Lung (tissue), 12 donors: ENCODE data around the gene GRN. TPM values are rescaled to one million over a fixed set of nuclear protein-coding genes. Genes with fewer than 3 reads are reported as not detected.

Experiments
- ATAC-seq: fragments of 200-7000 bp; cut with Tn5 transposase; one replicate; pipeline ENCODE4 v1.9.1; 2020; ENCODE audit warnings: moderate number of reproducible peaks; ENCODE audit not compliant: insufficient read depth, low FRiP score
- DNase-seq, 3 donors: peaks; one replicate each; pipeline ENCODE4 v3.0.0-alpha.2; 2013 to 2017
- H3K27ac ChIP-seq, 2 donors: one replicate each; pipeline ENCODE4 v1.5.1; 2013; ENCODE audit warnings: mild to moderate bottlenecking in 2 of 2, moderate library complexity in 2 of 2, control low read depth in 1 of 2, inconsistent platforms in 1 of 2, low read depth in 1 of 2, low read length in 1 of 2
- H3K27me3 ChIP-seq, 3 donors: one replicate each; pipeline ENCODE4 v1.5.1; 2013; ENCODE audit warnings: low read length in 2 of 3; ENCODE audit not compliant: control insufficient read depth in 3 of 3, insufficient read depth in 3 of 3
- H3K36me3 ChIP-seq, 4 donors: one replicate each; pipeline ENCODE4 v1.5.1; 2013; ENCODE audit warnings: low read length in 4 of 4, mild to moderate bottlenecking in 1 of 4, moderate library complexity in 1 of 4; ENCODE audit not compliant: control insufficient read depth in 4 of 4, insufficient read depth in 4 of 4
- H3K4me1 ChIP-seq, 5 donors: one replicate each; pipeline ENCODE4 v1.5.1; 2013; ENCODE audit warnings: low read length in 5 of 5, mild to moderate bottlenecking in 2 of 5, moderate library complexity in 1 of 5; ENCODE audit not compliant: control insufficient read depth in 5 of 5, insufficient read depth in 5 of 5
- H3K4me3 ChIP-seq: one replicate; pipeline ENCODE4 v1.5.1; 2013; ENCODE audit warnings: mild to moderate bottlenecking, control low read depth, moderate library complexity
- H3K9ac ChIP-seq, 2 donors: one replicate each; pipeline ENCODE4 v1.5.1; 2013; ENCODE audit warnings: low read length in 2 of 2, control low read depth in 1 of 2; ENCODE audit not compliant: insufficient read depth in 1 of 2
- H3K9me3 ChIP-seq, 4 donors: one replicate each; pipeline ENCODE4 v1.5.1; 2013; ENCODE audit warnings: low read length in 3 of 4, mild to moderate bottlenecking in 1 of 4, moderate library complexity in 1 of 4; ENCODE audit not compliant: control insufficient read depth in 4 of 4, insufficient read depth in 3 of 4
- WGBS, 2 donors: extraction: QIAGEN DNeasy Blood & Tissue Kit; methylation state at CpG; one replicate each; pipeline ENCODE4 v1.1.7; 2013; 5-methylcytosine and 5-hydroxymethylcytosine counted together
- polyA plus RNA-seq, 2 donors: library from polyadenylated mRNA; stranded (reverse); fragments of 200-250 nt; gene quantifications; one replicate each; pipeline ENCODE4 v1.2.1, GENCODE V29; 2013
- total RNA-seq, 2 donors: library from RNA; depleted of rRNA in 1 of 2; stranded (reverse); fragments of >200 nt in 1 of 2; gene quantifications; one replicate each; pipeline ENCODE4 v1.2.1, GENCODE V29; 2014 to 2021
- TF ChIP-seq, protein P1 (sequence below): IDR thresholded peaks from 2 replicates; pipeline ENCODE4 v1.5.1; 2012; ENCODE audit warnings: mild to moderate bottlenecking; ENCODE audit errors: control extremely low read depth, extremely low read depth
- donor health status: control.
- donor health status: control.
- donor health status: Bipolar disorder and iron deficiency.
- donor health status: healthy.
- donor health status: DM: yes; HTN: yes; CAD: no.

GRN gene
- total and polyA plus RNA-seq, 4 donors: 160 to 753 (median 510) TPM

GRCh38 chr17:44355642-44356099, 10.6 kb downstream of the GRN start:
- no peaks in the 10 kb centered on the region for H3K9me3 ChIP-seq
- TF ChIP-seq, protein P1, sequence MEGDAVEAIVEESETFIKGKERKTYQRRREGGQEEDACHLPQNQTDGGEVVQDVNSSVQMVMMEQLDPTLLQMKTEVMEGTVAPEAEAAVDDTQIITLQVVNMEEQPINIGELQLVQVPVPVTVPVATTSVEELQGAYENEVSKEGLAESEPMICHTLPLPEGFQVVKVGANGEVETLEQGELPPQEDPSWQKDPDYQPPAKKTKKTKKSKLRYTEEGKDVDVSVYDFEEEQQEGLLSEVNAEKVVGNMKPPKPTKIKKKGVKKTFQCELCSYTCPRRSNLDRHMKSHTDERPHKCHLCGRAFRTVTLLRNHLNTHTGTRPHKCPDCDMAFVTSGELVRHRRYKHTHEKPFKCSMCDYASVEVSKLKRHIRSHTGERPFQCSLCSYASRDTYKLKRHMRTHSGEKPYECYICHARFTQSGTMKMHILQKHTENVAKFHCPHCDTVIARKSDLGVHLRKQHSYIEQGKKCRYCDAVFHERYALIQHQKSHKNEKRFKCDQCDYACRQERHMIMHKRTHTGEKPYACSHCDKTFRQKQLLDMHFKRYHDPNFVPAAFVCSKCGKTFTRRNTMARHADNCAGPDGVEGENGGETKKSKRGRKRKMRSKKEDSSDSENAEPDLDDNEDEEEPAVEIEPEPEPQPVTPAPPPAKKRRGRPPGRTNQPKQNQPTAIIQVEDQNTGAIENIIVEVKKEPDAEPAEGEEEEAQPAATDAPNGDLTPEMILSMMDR: no peak
- H3K27me3 ChIP-seq: no peaks in the 10 kb centered on the region
- 81 to 82% methylated on average over 15 to 17 of the region's 17 CpGs for WGBS, 2 donors
- no peak for DNase-seq
- no peak overlapping the region for H3K9ac ChIP-seq
- peaks cover 0 to 26% (median 3%) of the 10 kb centered on the region in 4 donors for H3K36me3 ChIP-seq
- peaks cover 0 to 9% (median 0%) of the 10 kb centered on the region in 5 donors for H3K4me1 ChIP-seq
- H3K27ac ChIP-seq: no peak overlapping the region
- no peak for ATAC-seq
- H3K4me3 ChIP-seq: no peak overlapping the region

DNA sequence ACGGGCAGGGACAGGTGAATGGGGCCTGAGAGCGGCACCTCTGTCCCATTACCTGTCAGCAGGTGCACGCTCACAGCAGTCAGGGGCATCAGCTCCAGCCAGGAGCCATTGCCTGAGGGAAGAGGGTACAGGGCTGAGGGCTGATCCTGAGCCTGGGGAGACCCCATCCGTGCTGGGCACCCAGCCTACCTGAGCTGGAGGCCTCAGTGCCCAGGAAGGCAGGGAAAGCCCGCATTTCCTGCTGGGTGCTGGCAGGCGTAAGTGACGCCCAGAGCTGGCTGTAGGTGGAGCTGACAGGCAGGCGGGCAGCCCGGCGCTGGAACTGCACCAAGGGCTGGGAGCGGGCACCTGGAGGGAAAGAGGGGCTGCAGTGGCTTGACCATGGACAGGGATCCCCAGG, 11.1 kb downstream of the GRN start:
- 89 to 92% methylated on average over 11 of the region's 11 CpGs for WGBS, 2 donors
- TF ChIP-seq, protein P1: no peak
- no peak overlapping the region for H3K27ac ChIP-seq
- no peak for ATAC-seq
- H3K9me3 ChIP-seq: no peaks in the 10 kb centered on the region
- peaks cover 0 to 14% (median 4%) of the 10 kb centered on the region in 5 donors for H3K4me1 ChIP-seq
- H3K9ac ChIP-seq: no peak overlapping the region
- peaks cover 0 to 21% (median 3%) of the 10 kb centered on the region in 4 donors for H3K36me3 ChIP-seq
- DNase-seq: no peak
- no peak overlapping the region for H3K4me3 ChIP-seq
- H3K27me3 ChIP-seq: no peaks in the 10 kb centered on the region

DNA sequence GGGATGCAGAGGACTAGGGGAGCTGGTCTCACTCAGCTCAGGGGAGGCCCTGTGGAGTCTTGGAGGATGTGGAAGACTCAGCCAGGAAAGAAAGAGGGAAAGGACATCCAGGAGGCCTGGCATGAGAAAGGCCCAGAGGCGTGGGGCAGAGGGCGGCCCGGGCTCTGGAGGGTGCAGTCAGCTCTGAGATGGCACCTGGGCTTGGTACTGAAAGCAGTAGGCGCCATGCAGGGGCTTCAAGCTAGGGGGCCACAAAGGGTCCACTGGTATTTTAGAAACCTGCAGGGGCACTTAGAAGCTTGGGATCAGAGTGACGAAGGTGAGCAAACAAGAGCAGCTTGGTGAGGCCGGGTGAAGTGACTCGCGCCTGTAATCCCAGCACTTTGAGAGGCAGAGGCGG, 13.0 kb downstream of the GRN start:
- DNase-seq: no peak

More for the DNA sequence above, 13.0 kb downstream of the GRN start:
- TF ChIP-seq, protein P1: no peak
- Histone ChIP-seq H3K27me3 (no peaks in the 10 kb centered on the region), H3K4me1 (peaks cover 0 to 26% (median 9%) of the 10 kb centered on the region in 5 donors), H3K9ac (no peak overlapping the region), H3K27ac (no peak overlapping the region), H3K4me3 (no peak overlapping the region), H3K36me3 (peaks cover 0 to 3% (median 1%) of the 10 kb centered on the region in 4 donors), H3K9me3 (no peaks in the 10 kb centered on the region)
- no peak for ATAC-seq
- WGBS, 2 donors: 87 to 93% methylated on average over 9 of the region's 9 CpGs
